CD4-positive, alpha-beta T cell treated with Interleukin-15 for 1 hour (primary cell): ENCODE data around the gene SAMD13.

Experiments used
- DNase-seq: peaks from one replicate; pipeline ENCODE4 v3.0.0-alpha.2; 2020

SAMD13 gene

DNA sequence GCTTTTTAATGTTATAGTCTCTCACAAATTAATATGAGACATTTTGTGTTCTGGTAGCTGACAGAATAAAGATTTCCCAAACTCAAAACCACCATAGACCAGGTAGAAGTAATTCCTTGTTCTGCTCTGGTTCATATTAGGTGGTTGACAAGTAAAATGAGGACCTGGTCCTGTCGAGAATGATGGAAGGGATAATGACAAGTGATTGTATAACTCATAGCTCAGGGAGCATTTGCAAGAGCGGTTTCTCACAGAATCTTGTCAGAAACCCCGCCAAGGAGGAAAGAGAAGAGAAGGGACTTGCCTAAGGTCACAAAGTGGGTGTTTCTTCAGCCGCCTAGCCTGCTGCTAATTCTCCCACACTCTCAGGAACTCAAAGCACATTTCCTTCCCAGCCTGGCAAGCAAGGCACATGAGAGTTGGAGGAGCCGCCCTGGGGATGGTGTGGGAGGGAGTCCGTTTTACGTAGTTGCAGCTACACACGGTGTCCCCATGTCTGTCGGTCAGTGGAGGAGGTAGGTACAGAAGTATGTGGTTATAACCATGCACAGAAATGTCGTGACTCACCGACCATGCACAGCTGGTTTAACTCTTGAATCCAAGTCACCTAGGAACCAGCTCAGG lies 46.5 kb downstream of the SAMD13 start:
- DNase-seq: no peak

DNA sequence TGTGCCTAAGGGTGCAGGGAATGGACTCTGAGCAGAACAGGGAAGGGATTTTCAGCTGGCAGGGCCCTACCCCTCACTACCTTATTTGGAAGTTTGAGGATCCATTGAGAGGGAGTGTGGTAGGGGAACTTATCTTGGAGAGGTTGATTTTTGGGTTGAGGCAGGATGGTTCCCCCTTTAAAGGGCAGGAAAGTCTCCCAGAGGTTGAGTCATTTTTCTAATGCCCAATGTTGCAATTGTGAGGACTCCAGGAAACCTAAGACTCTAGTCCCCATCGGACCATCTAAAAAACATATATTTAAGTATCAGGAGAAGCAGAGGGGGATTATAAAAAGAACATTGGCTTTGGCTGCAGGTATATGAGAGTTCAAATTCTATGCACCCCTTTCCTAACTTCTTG lies 47.3 kb downstream of the SAMD13 start:
- no peak for DNase-seq

DNA sequence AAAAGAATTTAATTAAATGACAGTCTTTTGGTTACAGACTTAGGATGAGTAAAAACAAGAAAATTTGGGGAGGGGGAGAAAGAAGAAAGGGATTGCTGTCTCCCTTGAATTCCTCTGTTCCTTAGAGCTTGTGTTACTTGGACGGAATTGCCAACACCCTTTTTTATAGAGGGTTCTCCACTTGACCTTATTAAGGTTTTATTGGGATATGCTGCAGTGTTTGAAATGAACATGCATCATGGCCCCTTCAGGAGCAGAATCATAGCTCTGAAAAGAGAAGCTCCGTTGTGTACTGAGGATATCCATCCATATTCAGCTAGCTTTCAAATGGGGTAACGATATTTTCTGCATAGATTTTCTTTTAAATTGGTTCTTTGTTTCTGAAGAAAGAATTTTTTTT lies 48.6 kb downstream of the SAMD13 start:
- no peak for DNase-seq

DNA sequence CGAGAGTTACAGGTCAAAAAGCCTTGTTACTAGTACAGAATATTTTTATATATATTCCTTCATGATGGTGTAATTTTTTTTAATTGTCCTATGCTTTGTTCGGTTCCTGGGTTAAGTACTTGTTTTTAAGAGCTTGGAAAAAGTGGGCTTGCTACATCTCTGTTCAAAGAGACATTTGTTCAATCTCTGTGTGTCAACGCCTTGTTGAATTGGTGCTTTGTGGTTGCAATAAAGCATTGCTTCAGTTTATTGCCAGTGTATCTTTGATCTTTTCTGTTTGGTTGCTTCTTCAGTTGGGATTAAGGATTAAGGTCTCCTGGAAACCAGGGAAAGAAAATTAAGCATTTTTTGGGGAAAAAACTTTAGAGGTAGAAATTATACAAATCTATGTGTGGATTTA lies 49.0 kb downstream of the SAMD13 start:
- DNase-seq: no peak

DNA sequence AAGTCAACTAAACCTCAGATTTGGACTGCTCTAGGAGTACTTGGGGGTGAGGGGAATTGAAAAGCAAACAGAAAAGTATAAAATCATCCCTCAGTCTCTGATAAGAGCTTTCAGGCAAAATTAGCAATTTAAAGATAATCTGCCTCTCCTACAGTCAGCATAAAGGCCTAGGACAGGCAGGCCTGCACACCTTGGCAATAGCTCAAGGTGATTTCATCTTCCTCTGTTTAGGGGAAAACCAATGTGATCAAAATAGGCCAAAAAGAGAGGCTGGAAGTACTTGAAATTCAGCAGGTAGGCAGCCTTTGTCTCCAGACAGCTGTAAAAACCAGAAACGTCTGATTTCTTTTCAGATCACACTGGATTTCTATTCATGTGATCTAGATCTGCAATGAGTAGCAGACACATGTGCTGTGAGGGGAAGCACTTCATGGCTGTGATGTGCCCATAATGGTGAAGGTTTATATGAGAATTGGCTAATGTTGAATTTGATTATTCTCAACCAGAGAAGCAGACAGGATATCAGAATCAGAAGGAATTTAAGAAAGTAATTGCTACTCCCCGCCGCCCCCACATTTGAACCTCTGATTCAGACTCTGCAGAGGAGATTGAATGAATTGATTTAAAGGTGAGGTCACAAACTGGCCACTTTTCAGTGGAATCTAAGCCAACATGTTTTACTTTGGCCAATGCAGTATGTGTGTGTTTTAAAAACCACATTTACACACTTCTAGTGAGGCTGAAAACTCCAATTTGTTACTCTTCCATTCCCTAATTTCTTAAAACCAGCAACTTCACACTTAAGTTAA lies 51.0 kb downstream of the SAMD13 start:
- no peak for DNase-seq

DNA sequence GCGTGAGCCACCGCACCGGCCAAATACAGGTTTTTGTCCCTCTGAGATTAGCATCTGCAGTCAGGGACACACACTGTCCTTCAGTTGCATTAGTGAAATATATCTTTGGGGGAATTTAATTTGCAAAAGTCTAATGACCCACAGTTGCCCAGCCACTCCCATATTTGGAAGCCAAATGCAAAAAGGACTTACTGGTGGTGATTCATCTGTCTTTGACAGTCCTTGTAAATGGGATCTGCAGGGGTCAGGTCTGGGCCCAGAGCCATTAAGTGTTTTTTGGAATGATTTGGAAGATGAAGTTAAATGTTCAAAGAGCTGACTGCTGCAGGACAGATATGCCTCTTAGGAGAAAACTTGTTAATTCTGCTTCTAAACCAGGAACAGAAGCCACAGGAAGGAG lies 52.2 kb downstream of the SAMD13 start:
- DNase-seq: no peak

DNA sequence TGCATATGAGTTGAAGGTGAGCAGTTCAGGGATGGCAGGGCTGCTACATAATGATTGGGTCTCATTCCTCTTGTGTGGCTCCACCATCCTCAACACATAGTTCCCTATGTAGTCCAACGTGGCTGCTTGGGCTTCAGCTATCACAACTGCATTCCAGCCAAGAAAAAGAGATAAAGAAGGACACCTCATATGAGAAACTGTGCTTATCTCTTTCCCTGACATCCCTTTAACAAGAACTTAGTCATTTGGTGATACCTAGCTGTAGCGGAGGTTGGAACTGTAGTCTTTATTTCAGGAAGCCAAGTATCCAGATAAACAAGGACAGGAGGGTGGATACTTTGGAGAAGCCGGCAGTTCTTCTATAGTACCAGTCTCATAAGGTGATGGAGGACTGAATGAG lies 54.0 kb downstream of the SAMD13 start:
- no peak for DNase-seq

DNA sequence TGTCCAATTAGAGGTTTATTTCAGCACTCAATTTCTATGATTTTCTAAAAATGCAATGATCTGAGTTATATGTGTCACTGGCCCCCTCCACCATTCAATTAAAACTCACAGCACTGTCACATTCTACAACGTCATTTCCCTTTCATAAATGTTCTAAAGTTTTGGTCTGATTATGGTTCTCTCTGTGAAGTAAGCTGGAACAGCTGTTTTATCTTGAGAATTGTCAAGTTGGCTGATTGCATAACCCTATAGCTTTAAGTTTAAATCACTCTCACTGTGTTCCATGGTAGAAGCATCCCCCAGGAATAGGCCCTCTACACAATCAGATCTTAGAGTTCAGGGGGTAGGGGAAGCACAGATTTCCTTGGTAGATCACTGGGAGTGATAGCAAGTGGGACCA lies 55.4 kb downstream of the SAMD13 start:
- DNase-seq: no peak

DNA sequence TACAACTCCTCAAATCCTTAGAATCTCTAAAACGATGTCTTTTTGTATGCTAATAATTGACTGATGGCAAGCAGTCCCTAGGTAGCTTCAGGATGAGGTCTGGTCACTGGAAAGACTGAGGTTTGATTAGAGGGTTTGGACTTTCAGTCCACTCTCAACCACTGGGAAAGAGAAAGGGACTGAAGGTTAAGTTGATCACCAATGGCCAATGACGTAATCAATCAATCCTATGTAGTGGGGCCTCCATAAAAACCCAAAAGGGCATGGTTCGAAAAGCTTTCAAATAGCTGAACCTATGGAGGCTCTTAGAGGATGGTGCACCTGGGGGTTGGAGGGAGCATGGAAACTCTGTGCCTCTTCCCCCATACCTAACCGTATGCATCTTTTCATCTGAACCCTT lies 57.2 kb downstream of the SAMD13 start:
- DNase-seq: no peak

DNA sequence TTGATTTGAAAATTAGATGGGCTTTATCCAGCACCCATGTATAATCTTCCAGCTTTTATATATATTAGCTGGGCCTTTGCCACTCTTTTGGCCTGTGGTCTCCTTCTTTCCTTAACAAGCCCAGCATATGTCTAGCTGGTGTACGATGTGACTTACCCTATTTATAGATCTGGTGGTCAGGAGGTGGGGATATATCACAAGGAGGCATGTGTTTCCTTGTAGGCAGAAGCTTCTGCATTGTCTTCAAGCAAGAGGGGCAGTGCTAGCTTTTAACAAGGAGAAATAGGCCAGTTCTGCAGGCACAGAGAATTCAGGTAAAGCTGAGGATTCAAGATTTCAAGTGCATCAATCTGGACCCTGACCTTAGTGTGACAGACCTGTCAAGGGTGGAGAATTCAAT lies 58.8 kb downstream of the SAMD13 start:
- DNase-seq: no peak

DNA sequence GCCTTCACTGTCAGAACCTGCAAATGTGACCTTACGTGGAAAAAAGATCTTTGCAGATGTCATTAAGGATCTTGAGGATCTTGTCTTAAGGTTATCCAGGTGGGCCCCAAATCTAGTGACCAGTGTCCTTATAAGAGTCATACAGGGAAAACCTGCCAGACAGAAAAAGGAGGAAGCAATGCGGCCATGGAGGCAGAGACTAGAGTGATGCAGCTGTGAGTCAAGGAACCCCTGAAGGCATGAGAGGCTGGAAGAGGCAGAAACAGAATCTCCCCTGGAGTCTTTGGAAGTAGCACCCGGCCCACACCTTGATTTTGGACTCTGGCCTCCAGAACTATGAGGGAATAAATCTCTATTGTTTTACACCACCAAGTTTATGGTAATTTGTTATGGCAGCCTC lies 60.3 kb downstream of the SAMD13 start:
- no peak for DNase-seq

DNA sequence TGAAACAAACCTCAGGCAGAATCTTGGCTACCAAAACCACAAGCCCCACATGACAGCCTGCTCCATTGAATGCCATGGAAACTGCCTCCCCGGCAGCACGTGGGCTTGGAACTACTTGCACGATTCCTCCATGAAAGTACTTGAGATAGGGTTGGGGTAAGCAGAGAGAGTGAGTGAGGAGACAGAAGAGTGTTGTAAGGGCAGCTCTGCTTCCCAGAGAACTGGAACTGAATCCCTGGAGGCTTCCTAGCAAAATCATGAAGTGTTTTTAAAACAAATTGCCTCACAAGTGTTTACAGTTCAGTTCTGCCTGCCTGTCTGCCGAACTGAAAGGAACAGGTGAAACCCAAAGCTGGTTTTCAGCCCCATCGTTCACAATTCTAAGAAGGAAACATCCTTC lies 61.5 kb downstream of the SAMD13 start:
- no peak for DNase-seq

DNA sequence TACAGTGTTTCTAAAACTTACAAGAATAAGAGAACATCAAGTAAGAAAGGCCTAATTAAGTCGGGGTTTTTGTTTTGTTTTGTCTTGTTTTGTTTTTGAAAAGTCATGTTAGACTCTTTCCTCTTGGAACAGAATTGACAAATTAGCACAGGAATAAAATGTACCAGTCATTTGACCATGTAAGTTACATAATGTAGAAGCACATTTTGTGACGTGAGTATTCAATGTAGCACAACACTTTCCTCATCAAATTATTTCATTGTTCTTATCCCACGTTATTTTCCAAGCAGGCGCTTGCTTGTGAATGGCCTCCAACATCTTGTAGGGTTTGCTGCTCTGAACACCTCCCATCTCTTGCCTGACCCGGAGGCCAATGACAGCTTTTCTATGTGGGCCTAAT lies 62.1 kb downstream of the SAMD13 start:
- no peak for DNase-seq

DNA sequence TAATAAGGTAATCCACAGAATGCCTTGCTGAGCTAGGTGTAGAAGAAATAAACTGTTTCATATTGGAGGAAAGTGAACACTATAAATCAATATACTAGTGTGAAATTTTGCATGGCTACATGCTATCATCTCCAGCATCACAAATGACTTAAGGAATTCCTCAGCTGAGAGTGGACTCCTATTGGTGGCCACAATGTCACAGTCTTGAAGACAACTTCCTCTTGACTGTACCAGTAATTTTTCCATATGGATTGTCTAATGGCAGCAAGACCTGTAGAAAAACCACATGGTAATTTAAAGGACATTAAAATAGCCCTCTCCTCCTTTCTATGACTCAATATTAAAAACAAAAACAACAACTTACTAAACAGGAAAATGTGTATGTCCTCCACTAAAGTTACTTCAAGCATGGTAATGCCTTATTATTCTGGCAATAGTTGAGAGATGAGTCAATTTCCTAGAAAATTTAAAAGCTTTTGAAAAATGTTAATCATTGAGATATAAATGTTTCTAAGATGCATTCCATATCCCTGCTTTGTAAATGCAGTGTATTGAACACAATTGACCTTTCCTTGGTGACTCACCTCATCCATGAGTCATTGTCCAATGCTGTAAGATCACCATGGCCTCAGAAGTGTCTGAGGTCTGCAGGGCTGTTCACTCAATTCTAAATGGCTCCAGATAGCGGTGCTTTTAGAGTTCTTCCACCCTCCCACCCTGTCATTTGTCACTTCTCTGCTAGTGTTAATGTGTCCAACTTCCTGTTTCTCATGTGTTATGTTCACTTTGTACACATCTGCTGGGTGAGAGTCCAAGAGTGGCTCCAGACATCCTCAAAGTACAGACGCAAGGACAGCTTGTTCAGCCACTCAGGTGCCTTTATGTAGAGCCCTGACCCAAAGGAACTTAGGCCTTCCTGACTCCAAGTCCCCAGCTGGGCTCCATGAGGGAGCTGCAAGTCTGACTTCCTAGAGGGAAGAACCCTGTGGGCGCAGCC lies 64.0 kb downstream of the SAMD13 start:
- peak; percentile 20 for DNase-seq

DNA sequence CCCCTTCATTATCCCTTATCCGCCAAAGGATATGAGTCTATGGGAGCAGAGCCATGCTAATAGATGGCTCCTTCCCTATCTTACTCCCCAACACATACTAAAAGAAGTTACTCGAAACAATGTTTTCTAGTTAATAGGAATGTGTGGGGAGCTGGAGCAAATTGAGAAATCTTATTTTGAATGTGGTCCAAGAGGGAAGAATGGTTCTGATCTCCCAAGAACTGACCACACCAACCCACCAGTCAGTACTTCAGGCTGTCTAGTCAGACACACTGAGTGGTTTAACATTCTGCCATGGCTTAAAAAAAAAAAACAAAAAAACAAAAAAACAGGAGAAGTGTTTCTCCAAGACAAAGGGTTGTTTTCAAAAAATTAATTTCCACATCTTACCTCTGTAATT lies 65.3 kb downstream of the SAMD13 start:
- no peak for DNase-seq

DNA sequence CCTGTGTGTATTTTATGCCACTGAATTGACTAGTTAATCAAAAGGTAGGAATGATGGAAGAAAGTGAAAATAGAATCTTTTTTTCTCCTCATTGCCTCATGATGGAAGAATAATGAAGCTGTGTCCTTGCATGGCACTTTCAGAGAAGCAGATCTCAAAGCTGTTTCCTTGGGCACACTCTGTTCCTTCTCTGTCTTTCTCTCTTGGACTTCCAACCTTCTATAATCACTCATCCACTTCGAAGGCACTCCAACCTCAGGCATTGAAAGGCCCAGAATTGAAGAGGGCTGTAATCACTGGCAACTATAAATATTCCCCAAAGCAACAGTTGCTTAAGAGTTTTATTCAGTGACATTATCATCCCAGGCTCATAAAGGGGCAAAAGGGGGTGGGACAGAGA lies 65.7 kb downstream of the SAMD13 start:
- no peak for DNase-seq

DNA sequence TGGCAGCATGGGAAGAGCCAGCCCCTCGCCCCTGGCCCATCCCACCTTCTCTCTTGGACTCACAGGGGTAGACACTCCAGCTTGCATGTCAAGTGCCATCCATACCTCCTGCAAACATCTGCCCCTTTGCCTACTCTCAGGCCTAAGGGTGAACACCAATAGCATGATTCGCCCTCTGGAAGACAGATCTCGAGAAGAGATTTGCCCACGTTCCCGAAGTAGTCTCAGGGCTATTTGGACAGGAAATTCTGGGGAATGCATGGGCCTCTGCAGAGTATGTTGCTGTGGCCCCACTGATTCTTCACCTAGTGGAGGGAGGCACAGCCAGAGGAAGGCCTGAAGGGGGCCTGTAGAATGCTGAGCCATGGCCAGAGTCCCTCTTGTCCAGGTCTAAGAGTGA lies 66.9 kb downstream of the SAMD13 start:
- no peak for DNase-seq

DNA sequence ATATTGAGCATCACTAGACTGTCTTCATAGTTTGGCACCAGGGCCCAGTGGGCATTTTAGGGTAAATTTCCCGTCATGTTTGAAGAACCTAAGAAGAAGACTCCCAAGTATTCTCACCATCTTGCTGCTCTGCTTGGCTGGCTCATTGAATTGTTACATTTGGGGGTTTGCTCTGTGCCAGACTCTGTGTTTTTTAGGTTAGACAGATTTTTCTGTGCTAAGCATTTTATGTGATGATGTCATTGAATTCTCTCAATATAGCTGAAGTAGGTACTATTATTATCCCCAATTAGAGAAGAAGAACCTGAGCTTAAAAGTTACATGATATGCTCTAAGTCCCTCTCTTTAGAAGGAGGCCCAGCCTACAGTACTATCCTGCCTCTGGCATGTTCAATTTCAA lies 68.8 kb downstream of the SAMD13 start:
- DNase-seq: no peak

DNA sequence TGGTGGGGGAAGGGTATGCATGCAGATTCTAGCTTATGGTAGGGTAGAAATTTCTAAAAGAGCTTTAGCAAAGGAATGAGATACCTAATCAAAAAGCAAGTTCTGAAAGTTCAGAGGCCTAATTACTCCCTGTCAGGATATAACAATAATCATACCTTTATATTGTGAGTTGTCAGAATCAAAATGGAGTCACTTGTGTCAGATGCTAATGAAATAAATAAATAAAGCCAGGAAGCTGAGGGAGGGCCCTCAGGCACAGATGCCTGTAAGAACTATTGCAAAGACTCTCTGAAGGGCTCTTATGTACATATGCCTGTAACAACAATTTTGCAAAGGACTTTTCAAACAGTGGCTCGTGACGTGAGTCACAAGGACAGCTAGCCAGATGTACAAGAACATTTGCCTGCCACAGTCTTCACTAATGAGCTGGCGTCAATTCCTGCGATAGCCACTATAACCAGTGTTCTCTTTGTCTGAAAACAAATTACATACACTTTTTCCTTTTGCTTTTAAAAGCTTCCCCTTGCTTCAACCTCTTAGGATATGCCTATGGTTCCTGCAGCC lies 69.4 kb downstream of the SAMD13 start:
- DNase-seq: no peak

DNA sequence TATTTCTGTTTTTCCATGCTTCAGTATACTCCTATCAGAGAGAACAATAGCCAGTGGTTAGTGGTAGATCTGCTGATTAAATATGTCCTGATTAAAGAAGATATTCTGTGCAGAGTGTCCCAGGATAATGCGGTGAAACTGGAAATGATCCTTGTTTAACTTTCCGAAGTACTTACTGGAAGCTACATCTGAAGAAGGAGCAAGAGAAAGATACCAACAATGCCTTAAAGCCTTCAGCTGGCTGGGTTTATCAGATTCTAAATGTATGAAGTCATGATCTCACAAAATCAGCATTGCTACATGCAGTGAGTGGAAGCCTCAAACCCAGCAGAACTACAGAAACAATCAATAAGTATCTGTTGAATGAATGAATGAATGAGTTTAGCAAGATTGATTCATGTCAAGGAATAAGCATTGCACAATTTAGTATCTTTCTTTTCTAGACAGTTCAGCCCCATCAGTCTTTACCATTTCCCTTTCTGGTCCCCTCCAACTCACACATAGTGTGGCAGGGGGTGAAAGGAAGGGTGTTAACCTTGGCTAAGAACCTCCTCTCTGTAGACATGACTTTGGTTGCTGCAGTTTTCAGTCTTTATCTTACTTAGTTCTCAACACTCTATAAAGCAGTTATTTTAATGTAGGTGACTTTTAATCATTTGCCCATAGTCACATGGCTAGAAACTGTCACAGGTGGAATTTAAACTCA lies 72.1 kb downstream of the SAMD13 start:
- no peak for DNase-seq

DNA sequence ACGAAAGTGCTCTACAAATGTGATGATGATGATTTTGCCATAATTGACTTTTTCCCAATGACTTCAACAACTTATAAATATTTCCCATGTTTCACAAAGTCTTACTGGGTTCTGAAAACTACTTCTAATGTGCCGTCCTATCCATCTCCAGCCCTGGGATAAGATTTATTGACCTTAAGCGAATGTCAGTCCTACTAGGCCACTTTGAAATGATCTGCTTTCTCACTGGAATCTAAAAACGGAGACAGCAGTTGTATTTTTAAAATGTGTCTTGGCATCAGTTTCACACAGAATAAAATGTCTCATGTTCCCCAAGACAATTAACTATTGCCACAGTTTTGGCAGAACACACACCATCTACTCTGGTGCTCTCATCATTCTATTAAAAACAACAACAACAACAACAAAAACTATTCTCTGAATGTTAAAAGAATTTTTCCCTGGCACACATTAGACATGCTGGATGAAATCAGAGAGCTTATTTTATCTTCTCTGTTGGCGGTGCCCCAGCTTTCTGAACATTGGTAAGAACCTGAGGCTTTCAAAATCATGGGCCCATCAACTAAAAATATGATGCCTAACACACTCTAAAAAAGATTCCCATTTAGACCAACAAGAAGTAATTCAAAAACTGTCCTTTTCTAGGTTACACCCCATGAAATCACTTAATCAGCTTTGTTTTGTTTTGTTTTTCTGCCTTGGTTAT lies 73.6 kb downstream of the SAMD13 start:
- no peak for DNase-seq
